RWPE2 (cell line): ENCODE data around the gene LMCD1.

ENCODE experiments used
- ATAC-seq: fragments of 200-7000 bp; cut with Tn5 transposase; 3 replicates; pipeline ENCODE4 v1.9.1; 2021; ENCODE audit warnings: low read depth
- DNase-seq: peaks from one replicate; pipeline ENCODE4 v3.0.0-alpha.2; 2020; ENCODE audit warnings: low spot score
- H3K27ac ChIP-seq: fragments of 450-650 bp; 2 replicates; pipeline ENCODE4 v1.5.1; 2017; ENCODE audit warnings: mild to moderate bottlenecking; ENCODE audit not compliant: poor library complexity, severe bottlenecking
- H3K27me3 ChIP-seq: fragments of 250-450 bp; sonication (Bioruptor Pico); 2 replicates; pipeline ENCODE4 v1.5.1; 2021; ENCODE audit warnings: mild to moderate bottlenecking, moderate library complexity; ENCODE audit not compliant: insufficient read depth, poor library complexity, severe bottlenecking
- H3K36me3 ChIP-seq: fragments of 250-450 bp; sonication (Bioruptor Pico); 2 replicates; pipeline ENCODE4 v1.5.1; 2020; ENCODE audit warnings: low read depth, mild to moderate bottlenecking, moderate library complexity
- H3K4me1 ChIP-seq: fragments of 250-450 bp; sonication (Bioruptor Pico); 2 replicates; pipeline ENCODE4 v1.5.1; 2021; ENCODE audit warnings: mild to moderate bottlenecking, moderate library complexity; ENCODE audit not compliant: insufficient read depth, poor library complexity, severe bottlenecking
- H3K4me3 ChIP-seq: fragments of 250-450 bp; sonication (Bioruptor Pico); 2 replicates; pipeline ENCODE4 v1.5.1; 2021; ENCODE audit warnings: mild to moderate bottlenecking, moderate library complexity; ENCODE audit not compliant: severe bottlenecking
- H3K9me3 ChIP-seq: fragments of 250-450 bp; sonication (Bioruptor Pico); 2 replicates; pipeline ENCODE4 v1.5.1; 2021; ENCODE audit warnings: mild to moderate bottlenecking, moderate library complexity; ENCODE audit not compliant: severe bottlenecking
- TF ChIP-seq, protein P1 (sequence below): fragments of 450-650 bp; IDR thresholded peaks from one replicate; pipeline ENCODE4 v1.5.1; 2017; ENCODE audit warnings: mild to moderate bottlenecking, moderate library complexity; ENCODE audit not compliant: poor library complexity, severe bottlenecking

LMCD1 gene

DNA sequence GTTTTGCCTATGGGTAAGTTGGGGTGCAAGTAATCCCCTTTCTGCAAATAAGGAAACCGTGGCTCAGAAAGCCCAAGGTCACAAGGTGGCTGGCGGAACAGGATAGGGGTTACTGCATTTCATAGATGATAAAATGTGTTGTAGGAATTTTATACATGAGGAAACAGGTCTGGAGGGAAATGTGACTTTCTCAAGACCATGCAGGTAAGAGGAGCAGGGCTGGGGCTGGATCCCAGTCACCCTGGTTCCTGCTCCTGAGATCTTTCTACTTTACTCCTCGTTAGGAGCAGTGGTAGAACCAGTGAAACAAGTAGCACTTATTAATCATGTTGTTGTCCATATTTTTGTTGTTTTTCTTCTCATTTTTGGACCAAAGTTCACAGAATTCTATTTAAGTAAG lies 79.8 kb downstream of the LMCD1 start:
- ATAC-seq (no peak), DNase-seq (no peak)
- no peak overlapping the region for H3K4me3 ChIP-seq
- no peaks in the 10 kb centered on the region for H3K27me3 ChIP-seq
- no peaks in the 10 kb centered on the region for H3K4me1 ChIP-seq
- H3K27ac ChIP-seq, result no peak overlapping the region
- no peaks in the 10 kb centered on the region for H3K9me3 ChIP-seq
- H3K36me3 ChIP-seq, result no peaks in the 10 kb centered on the region
- TF ChIP-seq, protein P1, sequence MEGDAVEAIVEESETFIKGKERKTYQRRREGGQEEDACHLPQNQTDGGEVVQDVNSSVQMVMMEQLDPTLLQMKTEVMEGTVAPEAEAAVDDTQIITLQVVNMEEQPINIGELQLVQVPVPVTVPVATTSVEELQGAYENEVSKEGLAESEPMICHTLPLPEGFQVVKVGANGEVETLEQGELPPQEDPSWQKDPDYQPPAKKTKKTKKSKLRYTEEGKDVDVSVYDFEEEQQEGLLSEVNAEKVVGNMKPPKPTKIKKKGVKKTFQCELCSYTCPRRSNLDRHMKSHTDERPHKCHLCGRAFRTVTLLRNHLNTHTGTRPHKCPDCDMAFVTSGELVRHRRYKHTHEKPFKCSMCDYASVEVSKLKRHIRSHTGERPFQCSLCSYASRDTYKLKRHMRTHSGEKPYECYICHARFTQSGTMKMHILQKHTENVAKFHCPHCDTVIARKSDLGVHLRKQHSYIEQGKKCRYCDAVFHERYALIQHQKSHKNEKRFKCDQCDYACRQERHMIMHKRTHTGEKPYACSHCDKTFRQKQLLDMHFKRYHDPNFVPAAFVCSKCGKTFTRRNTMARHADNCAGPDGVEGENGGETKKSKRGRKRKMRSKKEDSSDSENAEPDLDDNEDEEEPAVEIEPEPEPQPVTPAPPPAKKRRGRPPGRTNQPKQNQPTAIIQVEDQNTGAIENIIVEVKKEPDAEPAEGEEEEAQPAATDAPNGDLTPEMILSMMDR, result no peak

DNA sequence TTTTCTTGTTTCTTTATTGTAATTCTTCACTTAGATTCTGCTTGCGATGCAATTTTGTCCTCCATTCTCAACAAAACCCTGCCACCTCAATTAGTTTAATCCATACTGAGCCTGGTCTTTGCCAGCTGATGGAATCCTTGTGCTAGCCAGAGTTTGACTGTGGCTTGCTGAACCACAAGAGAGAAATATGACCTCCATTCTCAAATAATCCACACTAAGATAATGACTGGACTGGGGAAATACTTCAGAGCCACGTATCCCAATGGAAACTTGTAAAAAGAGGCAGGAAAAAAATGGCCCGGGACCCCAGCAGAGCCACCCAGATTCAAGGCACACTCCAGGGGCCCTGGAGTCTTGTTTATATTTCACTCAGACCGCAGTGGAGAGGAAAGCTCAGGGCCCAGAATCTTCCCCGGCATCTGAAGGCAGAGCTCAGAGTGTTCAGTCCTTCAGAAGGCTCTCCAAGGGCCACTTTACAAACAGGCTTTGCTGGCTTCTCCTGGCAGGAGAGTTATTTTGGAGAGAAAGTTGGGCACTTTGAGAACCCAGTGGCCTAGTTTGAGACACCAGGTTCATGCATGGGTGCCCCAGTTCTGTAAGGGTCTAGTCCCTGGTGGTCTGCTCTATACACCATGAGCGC lies 80.3 kb downstream of the LMCD1 start:
- H3K27ac ChIP-seq, result no peak overlapping the region
- no peaks in the 10 kb centered on the region for H3K9me3 ChIP-seq
- no peaks in the 10 kb centered on the region for H3K36me3 ChIP-seq
- H3K4me3 ChIP-seq, result no peak overlapping the region
- ATAC-seq, result no peak
- H3K27me3 ChIP-seq, result no peaks in the 10 kb centered on the region
- no peaks in the 10 kb centered on the region for H3K4me1 ChIP-seq
- no peak for DNase-seq
- TF ChIP-seq, protein P1, result no peak

DNA sequence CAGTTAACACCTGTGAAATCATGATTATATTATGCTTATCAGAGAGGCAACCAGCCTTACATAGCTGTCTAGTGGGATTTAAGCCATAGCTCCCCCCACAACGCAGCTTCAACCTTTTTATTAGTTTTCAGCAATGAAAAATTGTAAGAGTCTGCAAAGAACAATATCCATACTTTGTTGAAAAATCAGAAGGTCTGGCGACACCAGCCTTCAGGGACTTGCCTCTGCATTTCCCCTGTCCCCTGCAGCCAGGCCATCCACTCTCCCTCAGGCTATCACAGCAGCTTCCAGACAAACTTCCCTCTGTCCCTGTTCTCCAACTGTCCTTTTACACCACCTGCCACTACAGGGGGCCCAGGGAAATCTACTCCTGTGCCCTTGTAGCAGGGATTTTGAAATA lies 83.0 kb downstream of the LMCD1 start:
- Histone ChIP-seq H3K27me3 (no peaks in the 10 kb centered on the region), H3K36me3 (no peaks in the 10 kb centered on the region), H3K4me1 (no peaks in the 10 kb centered on the region), H3K4me3 (no peak overlapping the region), H3K27ac (no peak overlapping the region), H3K9me3 (no peaks in the 10 kb centered on the region)
- DNase-seq, result no peak
- TF ChIP-seq, protein P1, result no peak
- no peak for ATAC-seq

DNA sequence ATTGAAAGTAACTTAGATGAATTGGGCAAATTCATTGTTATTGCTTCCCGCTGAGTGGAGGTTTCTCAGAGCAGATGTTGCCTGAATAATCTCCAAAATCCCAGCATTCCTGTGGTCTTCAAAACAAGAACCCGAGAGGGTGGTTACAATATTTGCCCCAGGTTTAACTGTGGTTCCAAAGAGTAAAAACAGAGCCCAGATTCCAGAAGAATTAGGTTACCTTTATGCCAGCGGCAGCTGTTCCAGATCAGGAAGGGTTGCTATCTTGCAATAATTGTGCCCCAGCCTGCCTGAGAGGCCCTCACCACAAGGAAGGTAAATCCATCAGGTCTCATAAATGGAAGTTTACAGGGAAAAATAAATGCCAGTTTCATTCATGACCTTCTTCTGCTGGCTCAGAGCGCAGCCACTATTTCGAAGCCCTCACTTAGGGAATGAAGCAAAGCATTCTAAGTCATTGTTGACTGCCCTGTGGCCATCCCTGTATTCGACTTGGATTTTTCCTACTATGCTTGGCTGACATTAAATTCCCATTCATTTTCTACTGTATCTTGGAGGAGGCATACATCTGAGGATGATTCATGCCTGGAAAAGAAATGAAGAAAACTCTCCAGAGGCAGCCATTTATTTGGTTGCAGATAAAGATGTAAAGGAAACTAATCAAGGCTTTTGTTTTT lies 88.4 kb downstream of the LMCD1 start:
- no peaks in the 10 kb centered on the region for H3K4me1 ChIP-seq
- TF ChIP-seq, protein P1, result no peak
- H3K36me3 ChIP-seq, result no peaks in the 10 kb centered on the region
- ATAC-seq (no peak), DNase-seq (no peak)
- no peak overlapping the region for H3K4me3 ChIP-seq
- H3K27me3 ChIP-seq, result no peaks in the 10 kb centered on the region
- H3K27ac ChIP-seq, result no peak overlapping the region
- no peaks in the 10 kb centered on the region for H3K9me3 ChIP-seq
